AG09309 (cell line): ENCODE data around the gene NCR2.
A peak's percentile ranks its signal among the peaks of the same experiment; 100 is the strongest.

Experiments
- DNase-seq: peaks from one replicate; pipeline ENCODE4 v3.0.0-alpha.2; 2010; ENCODE audit warnings: low read depth
- H3K4me3 ChIP-seq: 2 replicates; pipeline ENCODE4 v1.5.1; 2011; ENCODE audit warnings: mild to moderate bottlenecking, low read depth, low read length, moderate library complexity; ENCODE audit not compliant: control insufficient read depth
- CTCF ChIP-seq: IDR thresholded peaks from 2 replicates; pipeline ENCODE4 v1.5.1; 2011; ENCODE audit warnings: mild to moderate bottlenecking, low read depth, low read length, inconsistent platforms; ENCODE audit not compliant: insufficient read depth, control insufficient read depth; ENCODE audit errors: missing control alignments

NCR2 gene

GRCh38 chr6:41315943-41316620 lies 19.3 kb upstream of the NCR2 start:
- no peak overlapping the region for H3K4me3 ChIP-seq
- DNase-seq = no peak
- TF ChIP-seq CTCF = no peak

- TF ChIP-seq CTCF = no peak
- no peak overlapping the region for H3K4me3 ChIP-seq
- no peak for DNase-seq
Observed at GRCh38 chr6:41318261-41318653, 17.2 kb upstream of the NCR2 start.

- peak; percentile 99 for TF ChIP-seq CTCF
- peak overlapping the region; percentile 19 for H3K4me3 ChIP-seq
- peak; percentile 31 for DNase-seq
Observed at GRCh38 chr6:41318654-41319565, 16.5 kb upstream of the NCR2 start.

GRCh38 chr6:41321183-41321582 lies 14.2 kb upstream of the NCR2 start:
- TF ChIP-seq CTCF = no peak
- no peak overlapping the region for H3K4me3 ChIP-seq
- DNase-seq = no peak

- no peak for DNase-seq
- H3K4me3 ChIP-seq = no peak overlapping the region
- TF ChIP-seq CTCF = no peak
Observed at GRCh38 chr6:41325446-41326066, 9.9 kb upstream of the NCR2 start.

- no peak for TF ChIP-seq CTCF
- DNase-seq = no peak
- H3K4me3 ChIP-seq = no peak overlapping the region
Observed at GRCh38 chr6:41326092-41326491, 9.3 kb upstream of the NCR2 start.
